Neural crest cell (in vitro differentiated cells): ENCODE data around the gene DHRS7C. TPM values are rescaled to one million over a fixed set of nuclear protein-coding genes. Genes with fewer than 3 reads are reported as not detected.

ENCODE experiments used
- DNase-seq: peaks from one replicate; pipeline ENCODE4 v3.0.0; 2021; ENCODE audit warnings: low read depth, mixed read lengths, low spot score
- H3K27ac Mint-ChIP-seq: one replicate; pipeline ENCODE4 v1.8.0; 2021; ENCODE audit warnings: mild to moderate bottlenecking, mixed read lengths; ENCODE audit not compliant: unreplicated experiment
- H3K27me3 Mint-ChIP-seq: 2 replicates; pipeline ENCODE4 v1.8.0; 2021; ENCODE audit warnings: low read depth, mild to moderate bottlenecking, mixed read lengths
- H3K36me3 Mint-ChIP-seq: 2 replicates; pipeline ENCODE4 v1.8.0; 2021; ENCODE audit warnings: low read depth, mild to moderate bottlenecking, mixed read lengths
- H3K4me1 Mint-ChIP-seq: 2 replicates; pipeline ENCODE4 v1.8.0; 2021; ENCODE audit warnings: mixed read lengths
- H3K4me3 Mint-ChIP-seq: one replicate; pipeline ENCODE4 v1.8.0; 2021; ENCODE audit warnings: mild to moderate bottlenecking, mixed read lengths
- H3K9me3 Mint-ChIP-seq: 2 replicates; pipeline ENCODE4 v1.8.0; 2021; ENCODE audit warnings: mixed read lengths
- CTCF ChIP-seq: fragments of 200-600 bp; sonication (generic); conservative IDR thresholded peaks from 2 replicates; pipeline ENCODE4 v1.5.0; 2021; ENCODE audit warnings: antibody characterized with exemption, mild to moderate bottlenecking
- total RNA-seq: library from RNA; stranded (reverse); gene quantifications from 2 replicates; pipeline ENCODE4 v1.2.1, GENCODE V29; 2021

The DHRS7C gene
- total RNA-seq, 1 donor from 2014 or later = not detected

GRCh38 chr17:9766970-9767369, 24.4 kb downstream of the DHRS7C start:
- H3K4me1 Mint-ChIP-seq = no peaks in the 10 kb centered on the region
- H3K27me3 Mint-ChIP-seq = peaks cover 34% of the 10 kb centered on the region
- H3K9me3 Mint-ChIP-seq = no peaks in the 10 kb centered on the region
- H3K4me3 Mint-ChIP-seq = no peak overlapping the region
- peak overlapping the region; percentile 84 for H3K27ac Mint-ChIP-seq
- no peak for TF ChIP-seq CTCF
- H3K36me3 Mint-ChIP-seq = no peaks in the 10 kb centered on the region
- DNase-seq = no peak

GRCh38 chr17:9765322-9765721, 26.1 kb downstream of the DHRS7C start:
- Mint-ChIP-seq H3K4me3 (no peak overlapping the region), H3K4me1 (no peaks in the 10 kb centered on the region)

GRCh38 chr17:9763643-9764042, 27.7 kb downstream of the DHRS7C start:
- Mint-ChIP-seq H3K4me3 (no peak overlapping the region), H3K36me3 (no peaks in the 10 kb centered on the region), H3K4me1 (no peaks in the 10 kb centered on the region), H3K27me3 (peaks cover 38% of the 10 kb centered on the region), H3K27ac (no peak overlapping the region), H3K9me3 (no peaks in the 10 kb centered on the region)
- no peak for DNase-seq
- TF ChIP-seq CTCF = no peak

More at GRCh38 chr17:9765322-9765721, 26.1 kb downstream of the DHRS7C start:
- no peak for DNase-seq
- no peaks in the 10 kb centered on the region for H3K9me3 Mint-ChIP-seq
- peaks cover 34% of the 10 kb centered on the region for H3K27me3 Mint-ChIP-seq
- no peaks in the 10 kb centered on the region for H3K36me3 Mint-ChIP-seq
- TF ChIP-seq CTCF = no peak
- no peak overlapping the region for H3K27ac Mint-ChIP-seq

GRCh38 chr17:9760266-9760665, 31.1 kb downstream of the DHRS7C start:
- Mint-ChIP-seq H3K36me3 (no peaks in the 10 kb centered on the region), H3K27me3 (peaks cover 30% of the 10 kb centered on the region), H3K9me3 (no peaks in the 10 kb centered on the region), H3K4me1 (no peaks in the 10 kb centered on the region), H3K27ac (no peak overlapping the region), H3K4me3 (no peak overlapping the region)
- DNase-seq = no peak
- no peak for TF ChIP-seq CTCF

GRCh38 chr17:9755083-9755482, 36.3 kb downstream of the DHRS7C start:
- peaks cover 10% of the 10 kb centered on the region for H3K4me1 Mint-ChIP-seq
- peaks cover 10% of the 10 kb centered on the region for H3K27me3 Mint-ChIP-seq
- no peaks in the 10 kb centered on the region for H3K36me3 Mint-ChIP-seq
- H3K9me3 Mint-ChIP-seq = peaks cover 2% of the 10 kb centered on the region
- no peak for TF ChIP-seq CTCF
- H3K4me3 Mint-ChIP-seq = no peak overlapping the region
- DNase-seq = no peak
- no peak overlapping the region for H3K27ac Mint-ChIP-seq

- TF ChIP-seq CTCF = no peak
- no peak overlapping the region for H3K27ac Mint-ChIP-seq
Measured at GRCh38 chr17:9750524-9750923, 40.9 kb downstream of the DHRS7C start.

More at GRCh38 chr17:9750524-9750923, 40.9 kb downstream of the DHRS7C start:
- Mint-ChIP-seq H3K27me3 (peaks cover 11% of the 10 kb centered on the region), H3K9me3 (peaks cover 2% of the 10 kb centered on the region), H3K4me1 (peaks cover 12% of the 10 kb centered on the region), H3K36me3 (no peaks in the 10 kb centered on the region), H3K4me3 (no peak overlapping the region)
- DNase-seq = no peak
